ENCODE data around the gene ZNF497. TPM values are rescaled to one million over a fixed set of nuclear protein-coding genes. Genes with fewer than 3 reads are reported as not detected.

Gene ZNF497
- polyA plus RNA-seq, 1 experiment: 0.06 TPM

- ChIA-PET CTCF (interaction anchor here (0.6 kb wide), 1 partner anchor 8 kb away, joined by 4 read pairs; no protein-coding TSS in a partner anchor), POLR2A (no interaction called here)
- DNase-seq (ENCODE audit: low read depth, low spot score): no peak
- H3K27ac ChIP-seq (ENCODE audit: low read depth, low read length): no peak overlapping the region
- no peak overlapping the region for H3K4me3 ChIP-seq (ENCODE audit: low read depth, low read length)
- TF ChIP-seq, protein P1, sequence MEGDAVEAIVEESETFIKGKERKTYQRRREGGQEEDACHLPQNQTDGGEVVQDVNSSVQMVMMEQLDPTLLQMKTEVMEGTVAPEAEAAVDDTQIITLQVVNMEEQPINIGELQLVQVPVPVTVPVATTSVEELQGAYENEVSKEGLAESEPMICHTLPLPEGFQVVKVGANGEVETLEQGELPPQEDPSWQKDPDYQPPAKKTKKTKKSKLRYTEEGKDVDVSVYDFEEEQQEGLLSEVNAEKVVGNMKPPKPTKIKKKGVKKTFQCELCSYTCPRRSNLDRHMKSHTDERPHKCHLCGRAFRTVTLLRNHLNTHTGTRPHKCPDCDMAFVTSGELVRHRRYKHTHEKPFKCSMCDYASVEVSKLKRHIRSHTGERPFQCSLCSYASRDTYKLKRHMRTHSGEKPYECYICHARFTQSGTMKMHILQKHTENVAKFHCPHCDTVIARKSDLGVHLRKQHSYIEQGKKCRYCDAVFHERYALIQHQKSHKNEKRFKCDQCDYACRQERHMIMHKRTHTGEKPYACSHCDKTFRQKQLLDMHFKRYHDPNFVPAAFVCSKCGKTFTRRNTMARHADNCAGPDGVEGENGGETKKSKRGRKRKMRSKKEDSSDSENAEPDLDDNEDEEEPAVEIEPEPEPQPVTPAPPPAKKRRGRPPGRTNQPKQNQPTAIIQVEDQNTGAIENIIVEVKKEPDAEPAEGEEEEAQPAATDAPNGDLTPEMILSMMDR (IDR thresholded peaks at IDR 0.05; ENCODE audit: low read depth, low read length): no peak
- H3K9me3 ChIP-seq (ENCODE audit: control insufficient read depth, insufficient read depth, low read length): peaks cover 25% of the 10 kb centered on the region
- no peaks in the 10 kb centered on the region for H3K27me3 ChIP-seq (ENCODE audit: control insufficient read depth, insufficient read depth, low read length)
Observed at GRCh38 chr19:58338825-58339558, 23.6 kb downstream of the ZNF497 start.

GRCh38 chr19:58338336-58338735 lies 24.2 kb downstream of the ZNF497 start:
- H3K27me3 ChIP-seq (ENCODE audit: control insufficient read depth, insufficient read depth, low read length): no peaks in the 10 kb centered on the region
- H3K9me3 ChIP-seq (ENCODE audit: control insufficient read depth, insufficient read depth, low read length): peaks cover 25% of the 10 kb centered on the region
- DNase-seq (ENCODE audit: low read depth, low spot score): no peak
- H3K27ac ChIP-seq (ENCODE audit: low read depth, low read length): no peak overlapping the region
- no peak overlapping the region for H3K4me3 ChIP-seq (ENCODE audit: low read depth, low read length)
- CTCF ChIA-PET: interaction anchor here (0.6 kb wide), 1 partner anchor 9 kb away, joined by 4 read pairs; no protein-coding TSS in a partner anchor
- POLR2A ChIA-PET: no interaction called here
- TF ChIP-seq, protein P1 (IDR thresholded peaks at IDR 0.05; ENCODE audit: low read depth, low read length): no peak

GRCh38 chr19:58336820-58337219 lies 25.7 kb downstream of the ZNF497 start:
- ChIA-PET CTCF (no interaction called here), POLR2A (no interaction called here)
- TF ChIP-seq, protein P1 (IDR thresholded peaks at IDR 0.05; ENCODE audit: low read depth, low read length): no peak

GRCh38 chr19:58336216-58336615 lies 26.3 kb downstream of the ZNF497 start:
- no peak for DNase-seq (ENCODE audit: low read depth, low spot score)
- CTCF ChIA-PET: no interaction called here
- Histone ChIP-seq H3K27ac (ENCODE audit: low read depth, low read length) (no peak overlapping the region), H3K4me3 (ENCODE audit: low read depth, low read length) (no peak overlapping the region), H3K9me3 (ENCODE audit: control insufficient read depth, insufficient read depth, low read length) (peaks cover 25% of the 10 kb centered on the region), H3K27me3 (ENCODE audit: control insufficient read depth, insufficient read depth, low read length) (no peaks in the 10 kb centered on the region)
- TF ChIP-seq, protein P1 (IDR thresholded peaks at IDR 0.05; ENCODE audit: low read depth, low read length): no peak
- POLR2A ChIA-PET: no interaction called here

More at GRCh38 chr19:58336820-58337219, 25.7 kb downstream of the ZNF497 start:
- peaks cover 25% of the 10 kb centered on the region for H3K9me3 ChIP-seq (ENCODE audit: control insufficient read depth, insufficient read depth, low read length)
- no peak overlapping the region for H3K4me3 ChIP-seq (ENCODE audit: low read depth, low read length)
- no peak overlapping the region for H3K27ac ChIP-seq (ENCODE audit: low read depth, low read length)
- no peaks in the 10 kb centered on the region for H3K27me3 ChIP-seq (ENCODE audit: control insufficient read depth, insufficient read depth, low read length)
- no peak for DNase-seq (ENCODE audit: low read depth, low spot score)

DNA sequence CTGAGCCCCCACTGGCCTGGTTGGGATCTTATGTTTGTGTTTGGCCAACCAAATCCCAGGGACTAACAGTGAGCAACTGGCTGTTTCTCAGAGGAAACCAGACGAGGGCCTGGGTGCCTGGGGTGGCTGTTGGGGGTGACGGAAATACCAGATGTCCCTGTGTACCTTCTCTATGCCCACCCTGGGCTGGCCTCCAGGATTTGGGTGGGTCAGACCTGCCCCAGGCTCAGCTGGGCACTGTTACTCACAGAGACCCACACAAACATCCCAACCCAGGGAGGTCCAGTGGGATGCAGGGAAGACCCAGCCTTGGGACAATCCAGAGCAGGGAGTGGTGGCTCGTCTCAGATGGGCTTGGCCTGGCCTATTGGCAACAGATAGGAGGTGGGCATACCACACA lies 26.9 kb downstream of the ZNF497 start:
- no peak for DNase-seq (ENCODE audit: low read depth, low spot score)
- peaks cover 25% of the 10 kb centered on the region for H3K9me3 ChIP-seq (ENCODE audit: control insufficient read depth, insufficient read depth, low read length)
- no peak overlapping the region for H3K27ac ChIP-seq (ENCODE audit: low read depth, low read length)
- ChIA-PET CTCF (no interaction called here), POLR2A (no interaction called here)
- no peaks in the 10 kb centered on the region for H3K27me3 ChIP-seq (ENCODE audit: control insufficient read depth, insufficient read depth, low read length)
- no peak overlapping the region for H3K4me3 ChIP-seq (ENCODE audit: low read depth, low read length)
- TF ChIP-seq, protein P1 (IDR thresholded peaks at IDR 0.05; ENCODE audit: low read depth, low read length): no peak

Measured in AG04450 (cell line).